Activated CD8-positive, alpha-beta T cell treated with anti-CD3 and anti-CD28 coated beads for 36 hours (primary cell): ENCODE results near the gene GNG7. TPM values are rescaled to one million over a fixed set of nuclear protein-coding genes. Genes with fewer than 3 reads are reported as not detected.

ENCODE experiments used
- ATAC-seq: fragments of 200-7000 bp; cut with Tn5 transposase; one replicate; pipeline ENCODE4 v1.10.0; 2021; ENCODE audit warnings: mild to moderate bottlenecking, moderate library complexity
- CTCF ChIA-PET: fragments of 350-600 bp; sonication (Branson Sonifier 250); formaldehyde crosslinking; loops from one replicate; lab custom pipeline; 2021; ENCODE audit warnings: antibody characterized with exemption; lab: Charles Lee
- POLR2A ChIA-PET: fragments of 350-600 bp; sonication (Branson Sonifier 250); formaldehyde crosslinking; loops from one replicate; lab custom pipeline; 2021; ENCODE audit warnings: antibody characterized with exemption; lab: Charles Lee
- DNase-seq: peaks from one replicate; pipeline ENCODE4 v3.0.0-alpha.2; 2020
- H3K27ac Mint-ChIP-seq: one replicate; pipeline ENCODE4 v1.8.0; 2021; ENCODE audit warnings: mild to moderate bottlenecking, mixed read lengths
- H3K27me3 Mint-ChIP-seq: one replicate; pipeline ENCODE4 v1.8.0; 2021; ENCODE audit warnings: mixed read lengths
- H3K36me3 Mint-ChIP-seq: one replicate; pipeline ENCODE4 v1.8.0; 2021; ENCODE audit warnings: low read depth, mixed read lengths
- H3K4me1 Mint-ChIP-seq: one replicate; pipeline ENCODE4 v1.8.0; 2021; ENCODE audit warnings: low read depth, mixed read lengths
- H3K4me3 Mint-ChIP-seq: one replicate; pipeline ENCODE4 v1.8.0; 2021; ENCODE audit warnings: mild to moderate bottlenecking, moderate library complexity, mixed read lengths
- H3K9me3 Mint-ChIP-seq: one replicate; pipeline ENCODE4 v1.8.0; 2021; ENCODE audit warnings: mixed read lengths
- CTCF ChIP-seq: fragments of 200-600 bp; IDR thresholded peaks from one replicate; pipeline ENCODE4 v1.8.0; 2022; ENCODE audit warnings: antibody characterized with exemption, mild to moderate bottlenecking
- intact Hi-C: fragments of 100-400 bp; cut with micrococcal nuclease; formaldehyde crosslinking; loops from one replicate; pipeline ENCODE4 v1.10.0; 2022
- total RNA-seq, 2 experiments: library from RNA; stranded (reverse); gene quantifications; one replicate each; pipeline ENCODE4 v1.2.3, GENCODE V29; 2021

The GNG7 gene
- total RNA-seq, 2 experiments from 2014 or later: 0.27 to 0.32 TPM

- no peak for ATAC-seq
- Mint-ChIP-seq H3K9me3 (no peaks in the 10 kb centered on the region), H3K4me3 (no peak overlapping the region), H3K27me3 (peaks cover 5% of the 10 kb centered on the region), H3K27ac (no peak overlapping the region), H3K36me3 (peaks cover 3% of the 10 kb centered on the region), H3K4me1 (peaks cover 6% of the 10 kb centered on the region)
- ChIA-PET POLR2A (no interaction called here), CTCF (interaction anchor here (1.0 kb wide), 1 partner anchor 96 kb away, joined by 3 read pairs; no protein-coding TSS in a partner anchor)
- DNase-seq: no peak
- intact Hi-C loops: no loop called here
- no peak for TF ChIP-seq CTCF
These were observed 41.6 kb upstream of the GNG7 start for GRCh38 chr19:2744113-2744512.

- H3K27ac Mint-ChIP-seq: no peak overlapping the region
- DNase-seq: no peak
- ChIA-PET POLR2A (no interaction called here), CTCF (interaction anchor here (1.0 kb wide), 1 partner anchor 95 kb away, joined by 4 read pairs; no protein-coding TSS in a partner anchor)
- no peak overlapping the region for H3K4me3 Mint-ChIP-seq
- no peaks in the 10 kb centered on the region for H3K9me3 Mint-ChIP-seq
- peaks cover 5% of the 10 kb centered on the region for H3K27me3 Mint-ChIP-seq
- no peak for ATAC-seq
- intact Hi-C loops: no loop called here
- TF ChIP-seq CTCF: no peak
- peaks cover 13% of the 10 kb centered on the region for H3K4me1 Mint-ChIP-seq
- peaks cover 8% of the 10 kb centered on the region for H3K36me3 Mint-ChIP-seq
These were observed 40.6 kb upstream of the GNG7 start for GRCh38 chr19:2743099-2743498.

GRCh38 chr19:2740314-2740656 lies 37.8 kb upstream of the GNG7 start:
- intact Hi-C loops: no loop called here
- no peaks in the 10 kb centered on the region for H3K9me3 Mint-ChIP-seq
- ATAC-seq (no peak), DNase-seq (no peak)
- H3K36me3 Mint-ChIP-seq: peaks cover 28% of the 10 kb centered on the region
- H3K27ac Mint-ChIP-seq: no peak overlapping the region
- peak overlapping the region; percentile 98 for H3K4me3 Mint-ChIP-seq
- ChIA-PET CTCF (interaction anchor here (4.1 to 4.4 kb wide), 2 partner anchors 9 to 92 kb away, joined by 12 to 19 read pairs; no protein-coding TSS in a partner anchor), POLR2A (interaction anchor here (0.6 to 1.9 kb wide), 4 partner anchors 11 to 117 kb away, joined by 3 to 10 read pairs (median 4); no protein-coding TSS in a partner anchor)
- H3K4me1 Mint-ChIP-seq: peaks cover 21% of the 10 kb centered on the region
- peaks cover 5% of the 10 kb centered on the region for H3K27me3 Mint-ChIP-seq
- no peak for TF ChIP-seq CTCF

GRCh38 chr19:2739602-2740313 lies 37.3 kb upstream of the GNG7 start, which contains the start of gene SLC39A3:
Gene SLC39A3 (minus strand): TSS chr19:2740017. CDS start chr19:2737257, 2,760 bp downstream.
- DNase-seq: peak; percentile 99
- ATAC-seq: peak; percentile 100
- ChIA-PET CTCF (interaction anchor here (0.7 to 4.4 kb wide), 6 partner anchors 9 to 147 kb away, joined by 3 to 19 read pairs (median 4); partner anchors contain the start of gene ZNF555), POLR2A (interaction anchor here (0.6 to 1.9 kb wide), 4 partner anchors 9 to 29 kb away, joined by 3 to 10 read pairs (median 5); no protein-coding TSS in a partner anchor)
- TF ChIP-seq CTCF: no peak
- Mint-ChIP-seq H3K4me3 (peak within 1 kb of the TSS; percentile 98), H3K36me3 (peaks cover 33% of the 10 kb centered on the region), H3K9me3 (no peaks in the 10 kb centered on the region), H3K27me3 (peaks cover 5% of the 10 kb centered on the region), H3K27ac (peak within 1 kb of the TSS; percentile 82), H3K4me1 (peaks cover 21% of the 10 kb centered on the region)
- intact Hi-C loops: no loop called here
